ENCODE results near the gene FBXO40.

The FBXO40 gene

DNA sequence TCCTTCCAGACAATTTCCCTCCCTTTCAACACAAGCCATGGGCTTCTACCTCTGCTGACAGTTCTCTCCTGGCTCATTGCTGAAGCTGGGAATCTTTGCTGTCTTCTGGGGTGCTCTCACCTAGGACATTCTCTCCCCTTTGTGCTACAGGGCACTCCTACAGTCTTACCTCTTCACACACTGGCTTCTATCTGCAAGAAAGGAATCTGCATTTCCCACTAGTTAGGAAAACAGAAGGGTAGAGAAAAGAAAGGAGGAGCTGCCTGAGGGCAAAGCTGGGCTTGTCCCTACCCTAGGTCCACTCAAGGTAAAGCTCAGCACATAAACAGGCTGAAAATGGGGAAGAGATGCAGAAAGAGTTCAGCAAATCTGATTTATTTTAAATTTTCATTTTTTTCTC, 31.0 kb upstream of the FBXO40 start:
- H3K4me2 ChIP-seq (ENCODE audit: low read length) = no peak overlapping the region
- no peaks in the 10 kb centered on the region for H3F3A ChIP-seq (ENCODE audit: control insufficient read depth, insufficient read depth)
- H3K4me3 ChIP-seq (ENCODE audit: low read length) = no peak overlapping the region
- no peaks in the 10 kb centered on the region for H3K9me2 ChIP-seq (replicated peaks; ENCODE audit: control insufficient read depth, low read length)
- H3K4me1 ChIP-seq (ENCODE audit: control insufficient read depth, low read length) = no peaks in the 10 kb centered on the region
- no peaks in the 10 kb centered on the region; the same call in 1 of the 2 replicates for H3K27me3 ChIP-seq (ENCODE audit: control insufficient read depth, low read length)
- no peaks in the 10 kb centered on the region for H3K79me2 ChIP-seq (ENCODE audit: control insufficient read depth, low read length)
- TF ChIP-seq CTCF (IDR thresholded peaks at IDR 0.05; ENCODE audit: low read depth, low read length, poor library complexity, severe bottlenecking) (no peak), EZH2phosphoT487 (IDR thresholded peaks at IDR 0.05; ENCODE audit: borderline replicate concordance, low read length) (no peak)
- no peaks in the 10 kb centered on the region for H4K20me1 ChIP-seq (ENCODE audit: control insufficient read depth, insufficient read depth, low read depth, low read length)
- no peaks in the 10 kb centered on the region for H3K36me3 ChIP-seq (ENCODE audit: control insufficient read depth, low read length)
- H3K9me3 ChIP-seq (ENCODE audit: control insufficient read depth, insufficient read depth, low read length) = no peaks in the 10 kb centered on the region
- no peak overlapping the region for H3K27ac ChIP-seq (ENCODE audit: low read depth, low read length)

- H3F3A ChIP-seq (ENCODE audit: control insufficient read depth, insufficient read depth) = no peaks in the 10 kb centered on the region
- H3K27ac ChIP-seq (ENCODE audit: low read depth, low read length) = no peak overlapping the region
- no peaks in the 10 kb centered on the region for H3K27me3 ChIP-seq (ENCODE audit: control insufficient read depth, low read length)
- no peaks in the 10 kb centered on the region for H3K79me2 ChIP-seq (ENCODE audit: control insufficient read depth, low read length)
- no peak overlapping the region for H3K4me2 ChIP-seq (ENCODE audit: low read length)
- no peaks in the 10 kb centered on the region for H3K9me3 ChIP-seq (ENCODE audit: control insufficient read depth, insufficient read depth, low read length)
- H3K9me2 ChIP-seq (replicated peaks; ENCODE audit: control insufficient read depth, low read length) = no peaks in the 10 kb centered on the region
- no peaks in the 10 kb centered on the region for H4K20me1 ChIP-seq (ENCODE audit: control insufficient read depth, insufficient read depth, low read depth, low read length)
- TF ChIP-seq EZH2phosphoT487 (IDR thresholded peaks at IDR 0.05; ENCODE audit: borderline replicate concordance, low read length) (no peak), CTCF (IDR thresholded peaks at IDR 0.05; ENCODE audit: low read depth, low read length, poor library complexity, severe bottlenecking) (no peak)
- H3K4me3 ChIP-seq (ENCODE audit: low read length) = no peak overlapping the region
- H3K4me1 ChIP-seq (ENCODE audit: control insufficient read depth, low read length) = no peaks in the 10 kb centered on the region
- H3K36me3 ChIP-seq (ENCODE audit: control insufficient read depth, low read length) = no peaks in the 10 kb centered on the region
Measured at GRCh38 chr3:121566773-121567172, 26.4 kb upstream of the FBXO40 start.

DNA sequence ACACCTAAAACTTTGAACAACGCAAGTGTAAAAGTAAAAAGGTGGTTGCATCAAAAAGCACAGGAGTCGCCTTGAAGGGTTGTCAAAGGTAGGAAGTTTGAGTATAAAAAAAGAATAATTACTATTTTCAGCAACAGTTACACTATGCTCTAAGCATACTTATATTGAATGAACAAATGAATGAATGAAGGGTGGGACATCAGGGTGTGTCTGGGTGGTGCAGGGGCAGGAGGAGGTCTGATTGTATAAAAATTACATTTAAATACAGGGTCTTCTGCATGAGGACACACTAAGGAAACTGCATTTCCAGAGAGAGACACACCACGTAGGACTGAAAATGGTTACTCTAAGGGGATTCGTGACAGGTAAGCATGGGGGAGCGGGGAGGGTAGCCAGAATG, 25.5 kb upstream of the FBXO40 start, which contains the start of gene ARGFX:
TSS of gene ARGFX (plus strand) at position 301 of the 400 bp plus-strand sequence. CDS start 2,765 bp downstream, outside the sequence.
- H3K4me2 ChIP-seq (ENCODE audit: low read length) = no peak within 1 kb of the TSS
- H3K9me2 ChIP-seq (replicated peaks; ENCODE audit: control insufficient read depth, low read length) = no peaks in the 10 kb centered on the region
- no peaks in the 10 kb centered on the region for H3K79me2 ChIP-seq (ENCODE audit: control insufficient read depth, low read length)
- H3K4me1 ChIP-seq (ENCODE audit: control insufficient read depth, low read length) = no peaks in the 10 kb centered on the region
- TF ChIP-seq EZH2phosphoT487 (IDR thresholded peaks at IDR 0.05; ENCODE audit: borderline replicate concordance, low read length) = no peak
- no peak for TF ChIP-seq CTCF (IDR thresholded peaks at IDR 0.05; ENCODE audit: low read depth, low read length, poor library complexity, severe bottlenecking)
- H3K9me3 ChIP-seq (ENCODE audit: control insufficient read depth, insufficient read depth, low read length) = no peaks in the 10 kb centered on the region
- H4K20me1 ChIP-seq (ENCODE audit: control insufficient read depth, insufficient read depth, low read depth, low read length) = no peaks in the 10 kb centered on the region
- no peaks in the 10 kb centered on the region for H3F3A ChIP-seq (ENCODE audit: control insufficient read depth, insufficient read depth)
- H3K36me3 ChIP-seq (ENCODE audit: control insufficient read depth, low read length) = no peaks in the 10 kb centered on the region
- H3K4me3 ChIP-seq (ENCODE audit: low read length) = no peak within 1 kb of the TSS
- no peaks in the 10 kb centered on the region for H3K27me3 ChIP-seq (ENCODE audit: control insufficient read depth, low read length)
- H3K27ac ChIP-seq (ENCODE audit: low read depth, low read length) = no peak within 1 kb of the TSS
